GM13977 (cell line): ENCODE results near the gene ZSCAN22.

Experiments
- DNase-seq: peaks from one replicate; pipeline ENCODE4 v3.0.0; 2012; ENCODE audit warnings: low spot score
- CTCF ChIP-seq: IDR thresholded peaks from 2 replicates; pipeline ENCODE4 v1.5.1; 2012; ENCODE audit warnings: mild to moderate bottlenecking, control low read depth; ENCODE audit not compliant: insufficient read depth; ENCODE audit errors: extremely low read depth, missing control alignments
- in situ Hi-C: fragments of 300-500 bp; cut with MboI; formaldehyde crosslinking; loops from one replicate; pipeline ENCODE4 v1.12.0; 2022; ENCODE audit warnings: low sequenced_read_pairs, low pct_unique_long_range_greater_than_20kb, mixed read lengths, inconsistent platforms; ENCODE audit not compliant: unreplicated experiment

The ZSCAN22 gene

GRCh38 chr19:58318297-58318696 lies 8.5 kb upstream of the ZSCAN22 start:
- TF ChIP-seq CTCF, result no peak
- in situ Hi-C loops, result no loop called here
- DNase-seq, result no peak

- no peak for TF ChIP-seq CTCF
- in situ Hi-C loops, result no loop called here
- DNase-seq, result no peak
These were observed 7.6 kb upstream of the ZSCAN22 start for GRCh38 chr19:58319241-58319640.

- no peak for TF ChIP-seq CTCF
- in situ Hi-C loops, result no loop called here
- no peak for DNase-seq
These were observed 1.3 kb upstream of the ZSCAN22 start for GRCh38 chr19:58325311-58326022.

DNA sequence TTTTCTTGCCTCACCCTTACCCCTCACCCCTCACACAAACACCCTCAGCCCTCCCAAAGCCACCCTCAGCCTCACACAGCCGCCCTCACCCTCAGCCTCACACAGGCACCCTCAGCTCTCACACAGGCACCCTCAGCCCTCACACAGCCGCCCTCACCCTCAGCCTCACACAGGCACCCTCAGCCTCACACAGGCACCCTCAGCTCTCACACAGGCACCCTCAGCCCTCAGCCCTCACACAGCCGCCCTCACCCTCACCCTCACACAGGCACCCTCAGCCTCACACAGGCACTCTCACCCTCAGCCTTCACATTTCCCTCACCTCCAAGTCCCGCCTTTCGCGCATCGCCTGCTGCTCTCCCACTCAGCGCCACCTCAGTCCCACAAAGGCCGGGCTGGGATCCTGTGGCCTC lies 287 bp upstream of the ZSCAN22 start:
- DNase-seq, result no peak
- TF ChIP-seq CTCF, result no peak
- in situ Hi-C loops, result no loop called here

DNA sequence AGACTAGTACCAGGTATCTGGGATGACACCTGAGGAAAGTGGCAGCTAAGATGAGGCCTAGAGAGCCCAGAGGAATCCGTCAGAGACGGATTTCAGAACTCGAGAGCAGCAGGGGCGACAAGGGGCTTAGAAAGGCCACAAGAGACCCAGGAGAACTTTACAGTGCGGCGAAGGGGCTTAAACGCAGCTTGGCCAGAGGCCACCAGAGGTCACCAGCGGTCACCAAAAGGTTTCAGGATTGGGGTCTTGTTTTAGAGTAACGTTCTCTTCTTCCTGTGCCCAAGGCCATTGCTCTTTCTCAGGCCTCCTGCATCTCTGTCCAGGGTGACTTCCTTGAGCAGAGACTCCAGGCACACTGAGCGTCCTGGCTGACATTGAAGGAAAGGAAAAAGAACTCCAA lies 2.2 kb downstream of the ZSCAN22 start:
- DNase-seq, result no peak
- peak; percentile 41 for TF ChIP-seq CTCF
- in situ Hi-C loops, result no loop called here

DNA sequence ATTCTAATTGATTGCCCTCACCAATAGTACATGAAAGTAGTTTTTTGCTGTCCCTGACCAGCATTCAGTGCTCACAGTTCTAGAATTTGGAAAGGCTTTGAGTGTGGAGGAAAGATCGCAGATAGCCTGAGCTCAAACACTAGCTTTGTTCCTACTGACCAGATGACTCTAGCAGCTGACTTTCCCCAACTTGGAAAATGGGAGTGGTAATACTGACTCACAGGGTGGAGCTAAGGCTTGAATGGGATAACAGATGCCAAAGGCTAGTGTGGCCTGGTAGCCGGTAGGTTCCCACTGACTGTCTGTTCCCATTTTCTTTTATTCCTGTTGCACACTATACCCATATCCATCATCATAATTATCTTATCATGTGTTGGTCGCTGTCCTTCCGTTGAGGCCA lies 3.7 kb downstream of the ZSCAN22 start:
- DNase-seq, result no peak
- no peak for TF ChIP-seq CTCF
- in situ Hi-C loops, result no loop called here
